NB4 (cell line): ENCODE measurements around the gene MLYCD.

Experiments
- DNase-seq: peaks from one replicate; pipeline ENCODE4 v3.0.0; 2010; ENCODE audit warnings: low read depth
- H3K4me3 ChIP-seq: one replicate; pipeline ENCODE4 v1.5.1; 2011; ENCODE audit warnings: mild to moderate bottlenecking, low read depth, low read length, moderate library complexity
- CTCF ChIP-seq: IDR thresholded peaks from one replicate; pipeline ENCODE4 v1.5.1; 2012; ENCODE audit warnings: low read depth, low read length
- MAX ChIP-seq: IDR thresholded peaks from 2 replicates; pipeline ENCODE4 v1.6.1; 2011; ENCODE audit warnings: low read depth, low read length
- MYC ChIP-seq: IDR thresholded peaks from 2 replicates; pipeline ENCODE4 v1.6.1; 2011; ENCODE audit warnings: low read depth, low read length
- POLR2A ChIP-seq: IDR thresholded peaks from 2 replicates; pipeline ENCODE4 v1.6.1; 2011; ENCODE audit warnings: mild to moderate bottlenecking; ENCODE audit not compliant: insufficient read length; ENCODE audit errors: extremely low read depth

MLYCD gene

GRCh38 chr16:83963277-83964119, 64.6 kb downstream of the MLYCD start:
- TF ChIP-seq MYC (no peak), MAX (no peak), CTCF (no peak), POLR2A (no peak)
- DNase-seq = no peak

GRCh38 chr16:83964684-83965443, 65.9 kb downstream of the MLYCD start:
- TF ChIP-seq MYC (no peak), POLR2A (no peak), CTCF (no peak), MAX (no peak)
- no peak for DNase-seq
- H3K4me3 ChIP-seq = no peak overlapping the region

More at GRCh38 chr16:83963277-83964119, 64.6 kb downstream of the MLYCD start:
- no peak overlapping the region for H3K4me3 ChIP-seq

- DNase-seq = no peak
- no peak overlapping the region for H3K4me3 ChIP-seq
- TF ChIP-seq POLR2A = no peak
- TF ChIP-seq MAX = no peak
- no peak for TF ChIP-seq CTCF
- no peak for TF ChIP-seq MYC
These were observed 66.7 kb downstream of the MLYCD start for GRCh38 chr16:83965444-83966152.

- DNase-seq = no peak
- no peak for TF ChIP-seq CTCF
- no peak for TF ChIP-seq MYC
- TF ChIP-seq MAX = no peak
- TF ChIP-seq POLR2A = no peak
- H3K4me3 ChIP-seq = no peak overlapping the region
These were observed 67.3 kb downstream of the MLYCD start for GRCh38 chr16:83966153-83966696.

GRCh38 chr16:83967091-83967490, 68.2 kb downstream of the MLYCD start:
- no peak for TF ChIP-seq POLR2A
- no peak for TF ChIP-seq MAX
- no peak for TF ChIP-seq CTCF
- TF ChIP-seq MYC = no peak

More at GRCh38 chr16:83967091-83967490, 68.2 kb downstream of the MLYCD start:
- no peak overlapping the region for H3K4me3 ChIP-seq
- DNase-seq = no peak
